Activated naive CD8-positive, alpha-beta T cell treated with anti-CD3 and anti-CD28 coated beads for 36 hours (primary cell): ENCODE data around the gene TNFSF15. TPM values are rescaled to one million over a fixed set of nuclear protein-coding genes. Genes with fewer than 3 reads are reported as not detected.
"Not testable (repeated sequence)": the region's sequence is repeated elsewhere in the genome, so short reads cannot be mapped to it uniquely, and the experiment has no call there.

ENCODE experiments used
- DNase-seq: peaks from one replicate; pipeline ENCODE4 v3.0.0; 2021
- H3K27ac Mint-ChIP-seq: one replicate; pipeline ENCODE4 v1.8.0; 2022; ENCODE audit warnings: mild to moderate bottlenecking, moderate library complexity, mixed read lengths
- H3K27me3 Mint-ChIP-seq: one replicate; pipeline ENCODE4 v1.8.0; 2022; ENCODE audit warnings: mild to moderate bottlenecking, mixed read lengths
- H3K36me3 Mint-ChIP-seq: one replicate; pipeline ENCODE4 v1.8.0; 2021; ENCODE audit warnings: mild to moderate bottlenecking, mixed read lengths
- H3K4me1 Mint-ChIP-seq: one replicate; pipeline ENCODE4 v1.8.0; 2021; ENCODE audit warnings: mixed read lengths
- H3K4me3 Mint-ChIP-seq: one replicate; pipeline ENCODE4 v1.8.0; 2022; ENCODE audit warnings: mild to moderate bottlenecking, moderate library complexity, mixed read lengths
- H3K9me3 Mint-ChIP-seq: one replicate; pipeline ENCODE4 v1.8.0; 2022; ENCODE audit warnings: mixed read lengths
- total RNA-seq, 2 experiments: library from RNA; stranded (reverse); gene quantifications; one replicate each; pipeline ENCODE4 v1.2.3, GENCODE V29; 2021

Gene TNFSF15
- total RNA-seq, 2 experiments from 2014 or later: 2.3 to 2.4 TPM

DNA sequence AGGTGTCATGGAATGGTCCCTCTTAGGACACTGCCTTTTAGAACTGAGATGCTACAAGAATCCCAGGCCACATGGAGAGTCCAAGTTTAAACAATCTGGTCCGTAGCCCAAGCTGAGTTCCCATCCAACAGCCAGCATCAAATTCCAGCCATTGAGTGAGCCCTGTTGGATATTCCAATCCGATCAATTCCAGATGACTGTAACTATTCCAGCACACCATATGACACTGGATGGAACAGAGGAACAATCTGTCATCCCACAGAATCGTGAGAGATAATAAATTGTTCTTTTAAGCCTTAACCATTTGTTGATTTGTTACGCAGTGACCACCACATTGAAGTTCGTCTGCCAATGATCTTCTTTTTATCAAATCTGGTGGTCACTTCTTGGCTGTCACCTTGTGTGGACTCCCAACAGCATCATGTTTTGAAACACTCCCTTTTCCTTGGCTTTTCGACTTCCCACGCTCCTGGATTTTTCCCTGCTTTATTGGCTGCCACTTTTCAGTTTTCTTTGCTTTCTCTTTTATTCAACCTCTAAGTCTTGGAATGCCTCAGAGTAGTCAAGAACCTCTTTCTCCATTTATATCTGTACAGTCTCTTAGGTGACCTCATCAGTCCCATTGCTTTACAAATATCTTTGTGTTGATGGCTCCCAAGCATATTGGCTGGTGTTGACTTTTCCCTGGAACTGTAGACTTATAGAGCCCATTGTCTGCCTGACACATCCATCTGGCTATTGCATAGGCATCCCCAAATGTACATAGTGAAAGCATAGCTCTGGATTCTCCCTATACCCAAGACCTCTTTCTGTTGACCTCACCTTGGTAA, 46.1 kb downstream of the TNFSF15 start:
- H3K4me3 Mint-ChIP-seq: no peak overlapping the region

GRCh38 chr9:114757984-114758383, 47.9 kb downstream of the TNFSF15 start:
- no peak for DNase-seq
- H3K27ac Mint-ChIP-seq: no peak overlapping the region
- peaks cover 8% of the 10 kb centered on the region for H3K9me3 Mint-ChIP-seq
- no peak overlapping the region for H3K4me3 Mint-ChIP-seq
- H3K27me3 Mint-ChIP-seq: no peaks in the 10 kb centered on the region
- peaks cover 21% of the 10 kb centered on the region for H3K4me1 Mint-ChIP-seq
- H3K36me3 Mint-ChIP-seq: no peaks in the 10 kb centered on the region

More for the DNA sequence above, 46.1 kb downstream of the TNFSF15 start:
- Mint-ChIP-seq H3K36me3 (no peaks in the 10 kb centered on the region), H3K27ac (no peak overlapping the region), H3K4me1 (peaks cover 15% of the 10 kb centered on the region), H3K27me3 (no peaks in the 10 kb centered on the region), H3K9me3 (peaks cover 8% of the 10 kb centered on the region)
- no peak for DNase-seq

- no peak for DNase-seq
- Mint-ChIP-seq H3K9me3 (peaks cover 7% of the 10 kb centered on the region), H3K4me1 (peaks cover 21% of the 10 kb centered on the region), H3K27me3 (no peaks in the 10 kb centered on the region), H3K4me3 (no peak overlapping the region), H3K36me3 (no peaks in the 10 kb centered on the region), H3K27ac (no peak overlapping the region)
These were observed 48.4 kb downstream of the TNFSF15 start for GRCh38 chr9:114757395-114757794.

GRCh38 chr9:114756920-114757319, 48.9 kb downstream of the TNFSF15 start:
- DNase-seq: no peak
- Mint-ChIP-seq H3K4me1 (peaks cover 21% of the 10 kb centered on the region), H3K27me3 (no peaks in the 10 kb centered on the region), H3K4me3 (no peak overlapping the region), H3K36me3 (no peaks in the 10 kb centered on the region), H3K27ac (no peak overlapping the region), H3K9me3 (peaks cover 7% of the 10 kb centered on the region)

DNA sequence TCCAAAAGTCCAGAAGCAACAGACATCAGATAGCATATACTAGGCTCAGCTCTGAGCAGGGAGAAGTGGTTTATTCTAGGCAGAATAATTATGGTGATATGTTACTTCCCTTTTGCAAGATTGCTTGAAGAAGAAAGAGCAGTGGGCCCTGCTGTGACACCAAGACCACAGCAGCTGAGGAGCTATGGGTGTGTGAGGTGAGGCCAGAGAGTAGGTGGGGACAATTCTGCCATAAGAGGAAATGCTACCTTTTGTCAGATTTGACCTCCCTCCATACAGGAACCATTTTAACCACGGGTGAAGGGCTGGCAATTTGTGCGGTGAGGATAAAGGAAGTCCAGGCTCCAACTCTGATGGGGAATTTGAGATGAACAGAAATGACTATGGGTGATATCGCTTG, 51.3 kb downstream of the TNFSF15 start:
- Mint-ChIP-seq H3K4me1 (peaks cover 21% of the 10 kb centered on the region), H3K4me3 (no peak overlapping the region), H3K27me3 (no peaks in the 10 kb centered on the region), H3K9me3 (peaks cover 7% of the 10 kb centered on the region), H3K36me3 (no peaks in the 10 kb centered on the region), H3K27ac (no peak overlapping the region)
- DNase-seq: no peak

DNA sequence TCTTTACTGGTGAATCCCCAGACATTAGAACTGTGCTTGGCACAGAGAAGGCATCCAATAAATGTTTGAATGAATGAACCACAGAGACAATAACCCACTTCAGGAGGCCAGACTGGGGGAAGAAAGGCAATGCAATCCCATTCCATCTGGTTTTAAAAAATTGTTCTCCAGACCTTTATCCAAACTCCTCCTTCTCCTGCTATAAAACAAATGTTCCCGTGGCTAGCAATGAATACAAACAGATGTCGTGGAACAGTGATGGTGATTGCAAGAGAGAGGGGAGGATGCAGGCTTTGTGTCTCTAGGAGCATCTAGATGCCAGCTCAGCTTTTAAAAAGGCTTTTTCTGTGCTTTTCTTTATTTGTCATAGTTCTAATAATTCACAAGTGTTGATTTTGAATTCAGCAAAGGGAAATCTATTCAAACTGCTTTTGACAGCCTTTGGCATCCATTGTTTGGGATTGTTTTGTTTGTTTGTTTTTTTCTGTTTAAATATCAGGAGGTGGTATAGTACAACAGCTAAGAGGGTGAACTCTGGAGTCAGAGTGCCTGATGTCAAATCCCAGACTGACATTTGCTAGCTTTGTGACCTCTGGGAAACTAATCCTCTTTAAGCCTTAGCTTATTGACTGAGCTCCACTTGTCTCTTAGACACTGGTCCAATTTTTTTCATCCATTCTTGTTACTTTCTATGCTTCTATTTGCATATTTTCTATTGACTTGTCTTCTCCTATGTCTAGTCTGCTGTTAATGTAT, 59.1 kb downstream of the TNFSF15 start:
- Mint-ChIP-seq H3K27me3 (no peaks in the 10 kb centered on the region), H3K4me1 (peaks cover 10% of the 10 kb centered on the region), H3K36me3 (no peaks in the 10 kb centered on the region), H3K4me3 (no peak overlapping the region), H3K9me3 (no peaks in the 10 kb centered on the region), H3K27ac (no peak overlapping the region)
- DNase-seq: no peak

GRCh38 chr9:114745879-114746550, 59.8 kb downstream of the TNFSF15 start:
- no peak overlapping the region for H3K27ac Mint-ChIP-seq

DNA sequence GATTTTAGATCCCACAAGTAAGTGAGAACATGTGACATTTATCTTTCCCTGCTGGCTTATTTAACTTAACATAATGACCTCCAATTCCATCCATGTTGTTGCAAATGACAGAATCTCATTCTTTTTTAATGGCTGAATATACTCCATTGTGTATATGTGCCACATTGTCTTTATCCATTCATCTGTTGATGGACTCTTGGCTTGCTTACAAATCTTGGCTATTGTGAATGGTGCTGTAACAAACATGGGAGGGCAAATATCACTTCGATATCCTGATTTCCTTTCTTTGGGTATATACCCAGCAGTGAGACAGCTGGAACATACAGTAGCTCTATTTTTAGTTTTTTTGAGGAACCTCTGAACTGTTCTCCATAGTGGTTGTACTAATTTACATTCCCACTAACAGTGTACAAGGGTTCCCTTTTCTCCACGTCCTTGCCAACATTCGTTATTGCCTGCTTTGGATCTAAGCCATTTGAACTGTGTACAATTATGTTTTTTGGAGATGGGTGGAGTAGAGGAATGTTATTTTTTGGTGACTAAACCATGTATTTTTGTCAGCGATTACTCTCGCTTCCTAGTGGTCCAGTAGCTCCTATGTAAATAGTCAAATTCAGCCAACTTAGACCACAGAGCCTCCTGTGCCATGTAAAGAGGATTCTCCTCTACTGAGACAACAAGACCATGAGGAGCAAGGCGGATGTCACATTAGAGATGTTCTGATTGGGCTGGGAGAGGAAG, 60.6 kb downstream of the TNFSF15 start:
- H3K27me3 Mint-ChIP-seq: no peaks in the 10 kb centered on the region
- H3K27ac Mint-ChIP-seq: no peak overlapping the region
- peaks cover 5% of the 10 kb centered on the region for H3K36me3 Mint-ChIP-seq
- H3K4me1 Mint-ChIP-seq: peaks cover 15% of the 10 kb centered on the region
- DNase-seq: no peak
- no peaks in the 10 kb centered on the region for H3K9me3 Mint-ChIP-seq
- H3K4me3 Mint-ChIP-seq: no peak overlapping the region

More at GRCh38 chr9:114745879-114746550, 59.8 kb downstream of the TNFSF15 start:
- H3K4me1 Mint-ChIP-seq: peaks cover 10% of the 10 kb centered on the region
- no peak overlapping the region for H3K4me3 Mint-ChIP-seq
- no peak for DNase-seq
- no peaks in the 10 kb centered on the region for H3K27me3 Mint-ChIP-seq
- H3K9me3 Mint-ChIP-seq: no peaks in the 10 kb centered on the region
- H3K36me3 Mint-ChIP-seq: peaks cover under 1% of the 10 kb centered on the region

- H3K9me3 Mint-ChIP-seq: peaks cover 2% of the 10 kb centered on the region
- DNase-seq: no peak
- H3K4me3 Mint-ChIP-seq: no peak overlapping the region
- peaks cover 32% of the 10 kb centered on the region for H3K4me1 Mint-ChIP-seq
- H3K27me3 Mint-ChIP-seq: no peaks in the 10 kb centered on the region
- no peak overlapping the region for H3K27ac Mint-ChIP-seq
- peaks cover 9% of the 10 kb centered on the region for H3K36me3 Mint-ChIP-seq
These were observed 62.4 kb downstream of the TNFSF15 start for GRCh38 chr9:114743446-114743845.

- Mint-ChIP-seq H3K4me3 (no peak overlapping the region), H3K9me3 (peaks cover 2% of the 10 kb centered on the region), H3K27ac (no peak overlapping the region), H3K27me3 (no peaks in the 10 kb centered on the region), H3K36me3 (peaks cover 11% of the 10 kb centered on the region), H3K4me1 (peaks cover 37% of the 10 kb centered on the region)
- DNase-seq: no peak
These were observed 62.9 kb downstream of the TNFSF15 start for GRCh38 chr9:114742947-114743346.

GRCh38 chr9:114741521-114741920, 64.3 kb downstream of the TNFSF15 start:
- not testable (repeated sequence) for DNase-seq, H3K9me3 Mint-ChIP-seq, H3K4me3 Mint-ChIP-seq, H3K27me3 Mint-ChIP-seq, H3K27ac Mint-ChIP-seq
- Mint-ChIP-seq H3K4me1 (peaks cover 50% of the 10 kb centered on the region), H3K36me3 (peaks cover 24% of the 10 kb centered on the region)

DNA sequence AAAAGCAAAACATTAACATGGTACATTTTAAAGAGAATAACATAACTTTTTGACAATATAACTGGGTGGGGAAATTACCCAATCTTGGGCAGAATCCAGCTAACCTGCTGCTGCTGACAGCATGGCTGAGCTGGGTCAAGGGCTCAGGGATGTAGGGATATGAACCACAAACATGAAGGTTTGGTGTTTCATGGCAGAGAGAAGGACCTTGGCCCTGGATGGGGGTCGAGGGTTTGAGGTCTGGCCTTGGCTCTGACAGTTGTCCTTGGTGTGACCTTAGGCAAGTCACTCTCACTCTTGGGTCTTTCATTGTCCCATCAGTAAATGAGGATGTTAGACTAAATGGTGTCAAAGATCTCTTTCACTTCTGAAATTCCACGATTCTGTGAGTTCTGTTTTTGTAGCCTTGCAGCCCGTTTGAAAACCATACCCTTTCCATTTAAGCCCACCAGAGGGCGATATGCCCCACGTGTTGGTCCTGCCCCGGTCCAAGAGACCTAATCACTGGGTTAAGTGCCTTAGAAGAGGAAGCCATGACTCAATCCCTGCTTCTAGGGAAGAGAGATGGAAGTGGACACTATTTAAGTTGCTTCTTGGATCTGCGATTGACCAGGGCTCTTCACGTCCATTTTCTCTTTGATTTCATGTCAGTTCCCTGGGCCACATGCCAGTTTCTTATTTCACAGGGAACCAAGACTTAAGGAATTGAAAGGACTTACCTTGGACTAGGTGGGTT, 67.1 kb downstream of the TNFSF15 start:
- H3K27ac Mint-ChIP-seq: peak overlapping the region; percentile 95
- DNase-seq: peak; percentile 67
- H3K27me3 Mint-ChIP-seq: no peaks in the 10 kb centered on the region
- H3K4me1 Mint-ChIP-seq: peaks cover 63% of the 10 kb centered on the region
- peaks cover 34% of the 10 kb centered on the region for H3K36me3 Mint-ChIP-seq
- peaks cover 5% of the 10 kb centered on the region for H3K9me3 Mint-ChIP-seq
- no peak overlapping the region for H3K4me3 Mint-ChIP-seq

GRCh38 chr9:114737847-114738246, 68.0 kb downstream of the TNFSF15 start:
- peaks cover 63% of the 10 kb centered on the region for H3K4me1 Mint-ChIP-seq
- DNase-seq: no peak
- peaks cover 34% of the 10 kb centered on the region for H3K36me3 Mint-ChIP-seq
- no peaks in the 10 kb centered on the region for H3K27me3 Mint-ChIP-seq
- peaks cover 5% of the 10 kb centered on the region for H3K9me3 Mint-ChIP-seq
- H3K27ac Mint-ChIP-seq: peak overlapping the region; percentile 95
- no peak overlapping the region for H3K4me3 Mint-ChIP-seq

DNA sequence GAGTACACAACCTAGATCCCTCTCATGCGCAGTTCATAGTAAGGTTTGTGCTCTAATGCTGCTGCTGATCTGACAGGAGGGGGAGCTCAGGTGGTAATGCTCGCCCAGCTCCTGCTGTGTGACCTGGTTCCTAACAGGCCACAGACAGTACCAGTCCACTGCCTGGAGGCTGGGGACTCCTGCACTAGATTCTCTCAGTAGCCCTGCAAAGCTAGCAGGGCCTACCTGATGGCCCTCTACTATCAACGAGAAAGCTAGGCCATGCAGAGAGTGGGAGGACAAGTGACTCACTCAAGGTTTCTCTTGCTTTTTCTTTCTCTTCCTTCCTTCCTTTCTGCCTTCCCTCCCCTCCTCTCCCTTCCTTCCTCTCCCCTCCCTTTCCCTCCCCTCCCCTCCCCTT, 68.7 kb downstream of the TNFSF15 start:
- Mint-ChIP-seq H3K27ac (peak overlapping the region; percentile 95), H3K9me3 (peaks cover 5% of the 10 kb centered on the region), H3K4me1 (peaks cover 67% of the 10 kb centered on the region), H3K27me3 (no peaks in the 10 kb centered on the region), H3K36me3 (peaks cover 34% of the 10 kb centered on the region), H3K4me3 (peak overlapping the region; percentile 14)
- DNase-seq: peak; percentile 27
